NCI-H2107 treated with DMSO at 0.1 percent for 48 hours (cell line): ENCODE measurements around the gene FAM184A.
"Not testable (repeated sequence)": the region's sequence is repeated elsewhere in the genome, so short reads cannot be mapped to it uniquely, and the experiment has no call there.

Source experiments
- DNase-seq: peaks from one replicate; lab custom pipeline; 2025; ENCODE audit not compliant: unreplicated experiment; lab: John Stamatoyannopoulos, UW

FAM184A gene

GRCh38 chr6:119022796-119023195, 55.7 kb downstream of the FAM184A start:
- DNase-seq = no peak

- no peak for DNase-seq
These were observed 57.6 kb downstream of the FAM184A start for GRCh38 chr6:119020597-119021561.

- not testable (repeated sequence) for DNase-seq
These were observed 63.3 kb downstream of the FAM184A start for GRCh38 chr6:119015165-119015564.

- no peak for DNase-seq
These were observed 65.9 kb downstream of the FAM184A start for GRCh38 chr6:119012521-119012920.

GRCh38 chr6:119009266-119009665, 69.2 kb downstream of the FAM184A start:
- DNase-seq = not testable (repeated sequence)

- no peak for DNase-seq
These were observed 71.5 kb downstream of the FAM184A start for GRCh38 chr6:119006974-119007373.

GRCh38 chr6:119002069-119002468, 76.4 kb downstream of the FAM184A start:
- no peak for DNase-seq

- no peak for DNase-seq
These were observed 78.9 kb downstream of the FAM184A start for GRCh38 chr6:118999494-119000040.

GRCh38 chr6:118997426-118997825, 81.0 kb downstream of the FAM184A start:
- DNase-seq = not testable (repeated sequence)

- no peak for DNase-seq
These were observed 82.1 kb downstream of the FAM184A start for GRCh38 chr6:118996289-118996820.

GRCh38 chr6:118993803-118994251, 84.6 kb downstream of the FAM184A start:
- DNase-seq = no peak

- no peak for DNase-seq
These were observed 85.1 kb downstream of the FAM184A start for GRCh38 chr6:118993358-118993757.

- DNase-seq = no peak
These were observed 86.2 kb downstream of the FAM184A start for GRCh38 chr6:118992186-118992795.

GRCh38 chr6:118986312-118986711, 92.2 kb downstream of the FAM184A start:
- DNase-seq = no peak

- DNase-seq = no peak
These were observed 93.2 kb downstream of the FAM184A start for GRCh38 chr6:118985123-118985830.

GRCh38 chr6:118984342-118984741, 94.1 kb downstream of the FAM184A start:
- DNase-seq = no peak

GRCh38 chr6:118982575-118982911, 95.9 kb downstream of the FAM184A start:
- DNase-seq = no peak

GRCh38 chr6:118981884-118982574, 96.4 kb downstream of the FAM184A start:
- no peak for DNase-seq

GRCh38 chr6:118980063-118980462, 98.4 kb downstream of the FAM184A start:
- DNase-seq = no peak

GRCh38 chr6:118974790-118975189, 103.7 kb downstream of the FAM184A start:
- DNase-seq = no peak
